Left renal cortex interstitium (tissue), 4 donors: ENCODE results near the gene SLC38A6. TPM values are rescaled to one million over a fixed set of nuclear protein-coding genes. Genes with fewer than 3 reads are reported as not detected.

Source experiments
- DNase-seq, 4 donors: peaks; one replicate each; pipeline ENCODE4 v3.0.0-alpha.2; 2013; ENCODE audit warnings: low read depth in 4 of 4, low spot score in 2 of 4, missing footprints in 1 of 4
- polyA plus RNA-seq, 4 donors: library from polyadenylated mRNA; unstranded; fragments of 120-200 nt; gene quantifications; one replicate each; pipeline ENCODE4 v1.2.1, GENCODE V29; 2013; ENCODE audit not compliant: insufficient read length in 4 of 4

SLC38A6 gene
- 10 to 100 TPM; 17.8 to 25.3 (median 19.6) TPM for polyA plus RNA-seq

GRCh38 chr14:60980811-60981632, at the start of gene SLC38A6, which contains the start of gene TRMT5:
TSS of gene SLC38A6 (plus strand) at chr14:60981245. CDS start at chr14:60981278, 33 bp downstream.
TSS of gene TRMT5 (minus strand) at chr14:60981079. CDS start at chr14:60980973, 106 bp downstream.
- peak; percentile 90 to 95 (median 92) for DNase-seq

- DNase-seq = no peak
Observed at GRCh38 chr14:60933920-60934655, 47.0 kb upstream of the SLC38A6 start.

DNA sequence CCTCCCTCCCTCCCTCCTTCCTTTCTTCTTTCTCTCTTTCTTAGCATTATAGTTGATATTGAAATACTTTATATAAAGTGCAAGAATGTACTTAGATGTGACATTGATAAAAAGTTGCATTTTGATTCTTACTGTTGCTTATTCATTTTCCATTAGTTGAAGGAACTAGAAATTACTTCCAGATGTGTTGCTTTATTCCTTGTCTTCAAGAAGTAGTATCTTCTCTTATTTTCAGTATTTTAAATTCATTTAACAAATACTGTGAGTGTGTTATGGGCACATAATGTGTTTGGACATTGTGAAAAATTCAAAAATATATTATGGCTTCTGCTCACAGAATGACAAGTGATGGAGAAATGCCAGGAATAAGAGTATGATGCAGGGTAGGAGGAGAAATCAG, 45.7 kb upstream of the SLC38A6 start:
- no peak for DNase-seq

DNA sequence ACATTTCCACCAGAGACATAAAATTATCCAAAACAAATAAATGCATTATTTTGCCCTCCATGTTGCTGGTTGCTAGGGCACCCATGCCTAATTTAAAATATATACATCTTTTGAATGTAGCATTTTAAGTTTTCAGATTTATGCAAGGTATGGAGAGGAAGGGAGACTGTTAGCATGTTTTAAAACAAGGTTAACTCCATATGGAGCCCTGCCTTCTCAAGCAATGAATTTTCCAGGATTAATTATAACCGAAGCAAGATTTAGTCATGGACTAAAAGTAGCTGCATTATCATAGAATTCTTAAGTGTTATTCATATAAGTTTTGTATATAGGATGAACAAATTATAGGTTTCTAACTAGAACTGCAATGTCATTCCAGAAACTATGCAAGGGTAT, 37.4 kb upstream of the SLC38A6 start:
- DNase-seq = no peak

DNA sequence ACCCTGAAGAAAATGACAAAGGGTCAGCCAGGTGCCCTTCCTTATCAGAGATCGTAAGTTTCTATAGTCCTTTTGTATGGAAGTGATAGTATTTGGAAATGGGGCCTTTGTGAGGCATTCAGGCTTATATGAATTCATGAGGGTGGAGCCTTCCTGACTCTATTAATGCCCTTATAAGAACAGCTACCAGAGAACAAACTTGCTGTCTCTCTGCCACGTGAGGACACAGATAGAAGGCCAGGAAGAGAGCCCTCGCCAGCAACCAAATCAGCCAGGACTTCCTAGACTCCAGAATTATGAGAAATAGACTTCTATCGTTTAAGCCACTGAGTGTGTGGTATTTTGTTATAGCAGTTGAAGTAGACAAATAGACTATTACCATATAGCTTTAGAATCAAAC, 36.8 kb upstream of the SLC38A6 start:
- no peak for DNase-seq

GRCh38 chr14:60945984-60946383, 35.1 kb upstream of the SLC38A6 start:
- DNase-seq = no peak

- no peak for DNase-seq
Observed at GRCh38 chr14:60946773-60947172, 34.3 kb upstream of the SLC38A6 start.

DNA sequence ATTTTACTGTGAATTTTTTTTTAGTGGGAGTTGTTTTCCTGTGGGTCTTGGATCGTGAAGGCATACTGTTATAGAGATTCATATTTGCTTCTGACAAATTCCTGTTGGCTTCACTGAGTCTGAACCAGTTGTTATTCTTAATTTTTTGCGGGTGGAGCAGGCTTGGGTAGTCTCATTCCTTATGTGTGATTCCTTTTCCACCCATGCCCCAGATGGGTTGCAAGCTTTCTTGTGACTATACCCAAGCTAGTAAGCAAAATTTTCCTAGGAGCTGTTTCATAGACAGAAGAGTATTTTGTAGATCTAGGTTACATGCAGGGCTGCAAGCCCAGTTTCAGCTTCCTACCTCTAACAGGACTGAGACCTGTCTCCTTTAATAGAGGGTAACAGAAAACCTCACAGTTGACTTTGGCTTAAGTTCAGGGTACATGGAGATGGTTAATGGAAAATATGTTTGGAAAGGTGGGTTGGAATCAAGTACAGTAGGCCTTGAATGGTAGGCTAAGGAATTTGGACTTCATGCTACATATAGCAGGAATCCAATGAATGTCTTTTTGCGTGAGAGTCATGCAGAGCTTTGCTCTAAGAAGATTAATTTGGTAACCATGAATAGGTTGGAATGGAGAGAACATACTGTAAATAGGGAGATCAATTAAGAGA, 29.1 kb upstream of the SLC38A6 start:
- DNase-seq = no peak

GRCh38 chr14:60956202-60956601, 24.8 kb upstream of the SLC38A6 start:
- DNase-seq = no peak

DNA sequence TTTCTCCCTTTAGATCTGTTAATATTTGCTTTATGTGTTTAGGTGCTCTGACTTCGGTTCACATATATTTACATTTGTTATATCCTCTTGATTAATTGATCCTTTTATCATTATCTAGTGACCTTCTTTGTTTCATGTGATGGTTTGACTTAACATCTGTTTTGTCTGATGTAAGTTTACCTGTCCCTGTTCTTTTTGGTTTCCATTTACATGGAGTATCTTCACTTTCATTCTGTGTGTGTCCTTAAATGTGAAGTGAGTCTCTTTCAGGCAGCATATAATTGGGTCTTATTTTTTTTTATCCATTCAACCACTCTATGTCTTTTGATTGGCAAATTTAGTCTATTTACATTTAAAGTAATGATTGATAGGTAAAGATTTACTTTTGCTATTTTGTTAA, 24.4 kb upstream of the SLC38A6 start:
- DNase-seq = no peak

- DNase-seq = no peak
Observed at GRCh38 chr14:60958146-60958545, 22.9 kb upstream of the SLC38A6 start.

DNA sequence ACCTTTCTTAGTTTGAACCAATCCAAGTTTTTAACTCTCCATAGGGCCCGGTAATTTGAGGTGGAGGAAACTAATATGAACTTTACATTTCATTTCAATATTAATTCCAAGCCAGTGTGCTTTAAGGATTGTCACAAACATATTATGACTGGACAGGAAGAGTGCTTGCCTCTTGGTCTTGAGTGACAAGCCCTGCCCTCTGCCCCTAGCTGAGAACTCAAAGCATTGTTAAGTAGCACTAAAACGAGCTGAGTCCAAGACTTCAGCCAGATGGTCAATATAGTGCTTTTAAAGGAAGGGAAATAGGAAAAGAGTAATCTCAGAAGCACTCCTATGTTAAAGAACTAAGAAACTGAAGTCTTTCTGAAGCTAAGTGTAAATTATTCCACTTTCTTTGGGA, 17.3 kb upstream of the SLC38A6 start:
- DNase-seq = no peak

DNA sequence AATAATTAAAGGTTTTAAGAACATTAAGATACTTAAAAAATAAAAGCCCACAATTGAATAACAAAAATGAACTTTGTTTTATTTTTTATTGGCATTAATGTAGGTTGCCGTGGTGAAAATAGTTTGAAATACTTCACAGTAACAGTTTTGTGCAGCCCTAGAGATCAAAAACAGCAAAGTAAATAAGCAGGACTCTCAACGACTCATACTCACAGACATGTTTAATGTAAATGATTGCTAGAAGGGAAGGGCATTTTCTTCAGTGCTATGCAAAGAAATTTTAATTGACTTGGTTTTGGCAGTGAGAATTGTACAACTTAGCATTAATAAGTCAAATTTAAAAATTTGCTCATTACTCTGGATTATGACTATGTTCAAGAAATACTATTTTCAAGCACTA, 16.1 kb upstream of the SLC38A6 start:
- no peak for DNase-seq

GRCh38 chr14:60965402-60965801, 15.6 kb upstream of the SLC38A6 start:
- no peak for DNase-seq

DNA sequence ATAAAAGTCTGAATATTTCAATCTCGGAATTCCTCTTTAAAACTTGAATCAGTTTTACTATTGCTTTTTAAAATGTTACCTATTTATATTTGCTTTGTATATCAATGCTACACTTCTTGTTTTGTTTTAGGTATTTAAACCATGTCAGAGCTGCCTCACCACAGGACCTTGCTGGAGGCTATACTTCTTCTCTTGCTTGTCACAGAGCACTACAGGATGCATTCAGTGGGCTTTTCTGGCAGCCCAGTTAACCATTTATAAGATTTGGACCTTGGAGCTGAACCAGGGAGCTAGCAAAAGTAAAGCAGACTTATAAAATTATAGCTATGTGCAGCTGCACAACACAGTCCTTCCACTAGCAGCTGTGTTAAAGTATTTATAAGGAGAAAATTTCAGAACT, 12.9 kb upstream of the SLC38A6 start:
- no peak for DNase-seq

DNA sequence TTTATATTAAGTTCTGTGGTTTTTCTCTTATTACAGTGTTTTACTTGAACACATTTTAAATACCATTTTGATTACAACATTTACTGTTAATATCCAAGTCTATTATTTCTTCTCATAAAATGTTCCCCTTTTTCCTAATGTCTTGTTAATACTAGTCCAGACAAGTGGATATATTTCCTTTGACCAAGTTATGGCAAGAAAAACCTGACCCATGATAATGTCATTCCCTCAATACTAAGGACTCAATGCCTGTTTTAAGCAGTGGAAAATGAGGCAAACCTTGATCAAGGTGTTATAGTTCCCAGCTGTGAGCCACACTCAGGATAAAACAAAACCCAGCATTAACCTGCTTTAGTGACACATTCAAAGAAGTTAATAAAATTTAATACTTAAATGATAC, 12.4 kb upstream of the SLC38A6 start:
- no peak for DNase-seq

- DNase-seq = no peak
Observed at GRCh38 chr14:60970146-60970545, 10.9 kb upstream of the SLC38A6 start.

GRCh38 chr14:60971271-60971670, 9.8 kb upstream of the SLC38A6 start:
- no peak for DNase-seq

DNA sequence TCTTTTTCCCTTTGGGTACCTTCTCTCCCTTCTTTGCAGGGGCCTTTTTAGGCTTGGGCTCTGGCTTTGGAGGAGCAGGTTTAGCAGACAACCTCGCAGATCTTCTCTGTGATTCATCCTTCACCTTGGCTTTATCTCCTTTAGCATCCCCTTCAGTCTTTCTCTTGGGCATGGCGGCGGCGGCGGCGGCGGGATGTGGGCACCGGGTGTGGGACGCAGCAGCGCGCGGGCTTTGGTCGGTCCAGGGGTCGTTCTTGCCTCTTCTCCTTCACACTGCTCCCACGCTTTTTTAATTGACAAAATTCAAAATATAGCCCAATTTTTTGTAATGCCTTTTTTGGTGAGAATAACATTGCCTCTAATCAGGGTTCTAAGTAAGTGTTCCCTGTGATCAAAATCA, 8.8 kb upstream of the SLC38A6 start:
- no peak for DNase-seq

- DNase-seq = no peak
Observed at GRCh38 chr14:60973070-60973469, 8.0 kb upstream of the SLC38A6 start.

DNA sequence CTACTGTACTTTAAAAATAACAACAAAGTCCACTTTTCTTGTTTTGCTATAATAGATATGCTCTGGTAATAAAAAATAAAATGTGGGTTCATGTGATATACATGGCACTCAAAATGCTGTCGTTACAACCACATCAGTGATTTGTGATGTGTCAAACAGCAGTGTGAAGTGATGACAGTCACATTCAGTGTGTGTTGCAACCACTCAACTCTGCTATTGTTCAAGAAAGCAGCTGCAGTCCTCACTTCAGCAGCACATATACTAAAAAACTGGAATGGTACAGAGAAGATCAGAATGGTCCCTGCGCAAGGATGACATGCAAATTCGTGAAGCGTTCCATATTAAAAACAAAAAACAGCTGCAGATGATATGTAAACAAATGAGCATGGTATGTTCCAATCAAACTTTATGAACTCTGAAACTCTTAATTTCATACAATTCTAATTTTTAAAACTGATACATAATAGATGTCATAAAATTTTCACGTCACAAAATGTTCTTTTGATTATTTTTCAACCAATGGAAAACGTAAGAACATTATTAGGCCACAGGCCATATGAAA, 6.9 kb upstream of the SLC38A6 start:
- DNase-seq = no peak
